Measurements from ENCODE around the gene INF2. TPM values are rescaled to one million over a fixed set of nuclear protein-coding genes. Genes with fewer than 3 reads are reported as not detected.
"Not testable (repeated sequence)": the region's sequence is repeated elsewhere in the genome, so short reads cannot be mapped to it uniquely, and the experiment has no call there.

INF2 gene
- total RNA-seq, 1 donor from 2014 or later: 113 TPM

DNA sequence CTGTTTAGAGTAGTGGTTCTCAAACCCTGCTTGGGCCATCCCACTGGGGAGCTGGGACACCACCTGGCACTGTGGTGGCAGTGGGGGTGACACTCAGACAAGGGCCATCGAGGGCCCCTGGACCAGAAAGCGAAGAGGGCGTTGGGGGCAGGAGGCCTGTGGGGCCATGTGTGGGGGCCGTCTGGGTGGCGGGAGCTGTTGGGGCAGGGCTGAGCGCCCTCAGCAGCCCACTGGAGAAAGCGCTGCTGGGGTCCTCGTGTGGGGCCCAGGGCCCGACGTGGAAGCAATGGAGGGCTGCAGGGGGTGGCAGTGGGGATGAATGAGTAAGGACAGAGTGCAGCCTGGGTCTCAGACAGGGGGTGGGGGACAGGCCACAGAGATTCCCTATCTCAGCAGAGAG, 28.7 kb downstream of the INF2 start:
- no peak for DNase-seq (ENCODE audit: low read depth)

DNA sequence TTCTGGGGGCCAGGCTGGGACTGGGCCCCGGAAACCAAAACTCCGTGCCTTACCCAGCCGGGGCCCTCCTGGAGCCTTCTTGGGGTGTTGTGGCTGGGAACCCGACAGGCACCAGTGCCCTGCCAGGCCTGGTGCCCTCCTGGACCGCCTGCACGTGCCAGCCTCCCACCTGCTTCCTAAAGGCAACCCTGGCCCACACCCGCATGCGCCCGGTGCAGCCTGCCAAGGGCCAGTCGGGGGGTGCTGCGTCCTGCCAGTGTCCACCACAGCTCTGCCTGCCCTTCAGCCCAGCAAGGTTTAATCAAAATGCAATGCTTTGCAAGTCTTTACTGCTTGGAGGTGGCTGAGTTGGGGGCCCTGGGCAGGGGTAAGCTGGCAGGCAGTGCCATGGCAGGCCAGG, 29.5 kb downstream of the INF2 start:
- no peak for DNase-seq (ENCODE audit: low read depth)

DNA sequence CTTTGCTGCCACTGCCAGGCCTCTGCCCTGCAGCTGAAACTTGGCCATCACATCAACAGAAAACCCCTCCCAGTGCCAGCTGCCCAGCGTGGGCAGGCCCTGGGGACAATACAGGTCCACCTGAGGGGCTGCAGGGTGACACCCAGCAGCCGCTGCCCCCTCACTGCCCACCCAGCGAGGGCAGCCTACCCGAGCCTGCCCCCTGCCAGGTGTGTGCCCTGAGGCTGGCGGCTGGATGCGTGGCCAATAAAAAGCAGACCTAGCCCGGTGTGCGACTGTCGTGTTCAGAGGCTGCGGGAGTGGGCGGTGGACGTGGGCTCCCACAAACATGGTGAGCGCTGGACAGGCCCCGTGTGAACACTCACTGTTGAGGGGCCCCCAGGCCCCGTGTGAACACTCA, 29.9 kb downstream of the INF2 start:
- DNase-seq (ENCODE audit: low read depth): no peak

DNA sequence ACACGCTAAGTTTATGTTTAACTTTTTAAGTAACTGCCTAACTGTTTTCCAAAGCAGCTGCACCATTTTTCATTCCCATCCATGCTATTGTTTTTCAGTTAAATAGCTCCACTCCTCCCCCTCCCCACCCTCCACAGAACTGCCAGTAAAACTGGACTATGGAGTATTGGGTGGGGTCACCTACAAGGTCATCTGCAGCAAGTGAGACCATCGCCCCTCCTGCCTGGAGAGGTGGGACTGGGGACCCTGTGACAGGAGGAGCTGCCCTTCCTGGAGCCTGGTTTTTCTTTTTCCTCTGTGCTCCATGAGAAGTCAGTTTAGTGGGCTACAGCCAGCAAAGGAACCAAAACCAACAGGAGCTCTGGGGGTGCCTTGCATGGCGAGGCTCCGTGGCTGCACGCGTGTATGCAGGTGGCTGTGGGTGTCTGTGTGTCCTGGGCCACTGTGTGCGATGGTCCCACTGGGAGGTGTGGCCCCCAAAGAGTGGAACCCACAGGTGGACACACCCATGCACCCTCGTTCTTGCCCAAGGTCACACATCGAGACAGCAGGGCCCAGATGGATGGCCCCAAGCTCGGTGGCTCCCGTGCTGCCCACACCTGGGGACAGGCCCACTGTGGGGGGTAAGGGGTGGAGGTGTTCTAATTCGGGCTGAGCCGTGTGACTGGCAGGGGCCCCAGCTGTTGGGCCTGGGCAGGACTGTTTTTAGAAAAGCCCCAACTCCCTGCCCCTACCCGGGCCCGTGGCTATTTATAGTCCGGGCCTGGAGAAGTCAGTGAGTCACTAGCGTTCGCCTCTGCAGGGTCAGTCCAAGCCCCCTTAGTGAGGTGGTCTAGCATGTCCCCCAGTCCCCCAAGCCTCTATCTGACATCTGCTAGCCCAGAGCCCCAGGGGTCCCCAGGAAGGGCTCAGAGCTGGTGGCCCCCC, 32.4 kb downstream of the INF2 start:
- peak; percentile 92 for DNase-seq (ENCODE audit: low read depth)

DNA sequence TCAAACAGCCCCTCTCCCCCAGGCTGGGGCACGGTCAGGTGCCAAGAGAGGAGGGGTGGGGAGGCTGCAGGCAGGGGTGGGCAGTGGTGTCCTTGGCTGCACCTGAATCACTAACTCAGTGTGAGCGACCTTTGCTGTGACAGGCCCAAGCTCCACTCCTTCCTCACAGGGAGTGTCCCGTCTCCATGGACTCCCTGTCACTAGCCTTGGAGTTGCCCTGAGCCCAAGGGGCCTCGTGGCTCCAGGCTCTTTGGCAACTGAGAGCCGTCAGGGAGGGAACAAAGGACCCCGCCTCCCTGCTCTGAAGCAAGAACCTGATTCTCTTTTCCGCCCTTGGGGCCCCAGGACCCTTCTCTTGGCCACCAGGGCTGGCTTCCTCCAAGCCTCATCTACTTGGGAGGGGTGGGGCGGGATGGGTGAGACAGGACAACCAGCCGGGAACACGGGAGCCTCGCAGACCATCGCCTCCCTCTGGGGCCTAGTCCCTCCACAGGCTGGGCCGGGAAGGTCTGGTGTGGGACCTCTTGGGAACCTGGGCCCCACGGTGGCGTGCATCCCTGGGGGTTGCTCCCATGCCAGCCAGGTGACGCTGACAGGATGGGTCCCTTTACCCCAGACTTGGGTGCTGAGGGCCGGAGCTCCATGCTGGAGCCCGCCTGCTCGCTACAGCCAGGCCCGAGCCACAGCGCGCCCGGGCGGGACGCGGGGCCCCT, 33.7 kb downstream of the INF2 start:
- DNase-seq (ENCODE audit: low read depth): no peak

DNA sequence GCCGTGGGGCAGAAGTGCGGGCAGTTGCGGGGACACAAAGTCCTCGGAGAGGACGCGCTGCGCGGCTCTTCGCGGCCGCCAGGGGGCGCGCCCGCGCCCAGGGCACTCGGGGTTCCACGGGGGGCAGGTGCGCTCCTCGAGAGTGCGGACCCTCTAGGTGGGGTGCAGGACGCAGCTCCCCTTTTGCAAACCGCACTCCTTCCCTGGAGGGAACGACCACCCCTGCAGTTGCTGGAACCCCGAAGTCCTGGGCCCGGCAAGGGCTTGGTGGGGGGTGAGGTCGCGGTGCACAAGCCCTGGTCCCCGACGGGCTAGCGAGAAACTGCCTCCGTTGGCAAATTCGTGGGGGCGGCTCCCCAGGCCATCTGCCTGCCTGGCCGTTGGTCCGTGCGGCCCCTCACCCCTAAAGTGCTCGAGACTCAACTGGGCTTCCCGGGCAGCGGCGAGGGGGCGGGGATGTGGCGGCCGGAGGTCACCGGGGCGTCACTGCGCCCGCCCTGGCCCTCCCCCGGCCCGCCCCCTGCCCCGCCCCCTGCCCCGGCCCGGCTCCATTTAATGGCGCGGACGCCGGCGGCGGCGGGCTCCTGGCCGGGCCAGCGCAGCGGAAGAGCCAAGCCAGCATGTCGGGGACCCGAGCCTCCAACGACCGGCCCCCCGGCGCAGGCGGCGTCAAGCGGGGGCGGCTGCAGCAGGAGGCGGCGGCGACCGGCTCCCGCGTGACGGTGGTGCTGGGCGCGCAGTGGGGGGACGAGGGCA, 34.4 kb downstream of the INF2 start, which contains the start of gene ADSS1:
Gene ADSS1 (plus strand): TSS at position 579 of the 756 bp plus-strand sequence. CDS start 42 bp downstream, at position 621.
- DNase-seq (ENCODE audit: low read depth): peak; percentile 63

DNA sequence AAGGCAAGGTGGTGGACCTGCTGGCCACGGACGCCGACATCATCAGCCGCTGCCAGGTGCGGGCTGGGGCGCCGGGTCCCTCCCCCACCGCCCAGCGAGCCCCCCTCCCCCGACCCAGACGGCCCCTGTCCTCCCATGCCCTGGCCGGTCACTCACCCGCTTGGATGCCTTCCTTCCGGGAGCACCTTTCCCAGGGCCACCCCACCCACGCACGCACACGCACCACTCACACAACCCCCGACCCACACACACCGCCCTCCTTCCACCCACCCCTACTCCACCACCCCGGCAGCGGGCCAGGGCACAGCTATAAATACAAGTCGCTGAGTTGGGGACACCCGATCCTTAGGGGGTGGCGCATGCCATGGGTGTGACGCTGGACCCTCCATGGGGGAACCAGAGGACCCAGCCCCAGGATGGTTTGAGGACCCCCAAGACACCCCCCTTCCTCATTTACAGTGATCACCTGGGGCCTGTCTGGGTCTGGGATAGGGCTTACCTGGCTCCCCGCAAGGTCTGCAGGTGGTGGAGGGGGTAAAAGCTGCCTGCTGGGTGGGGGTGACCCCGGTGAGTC, 35.1 kb downstream of the INF2 start:
- peak; percentile 62 for DNase-seq (ENCODE audit: low read depth)

DNA sequence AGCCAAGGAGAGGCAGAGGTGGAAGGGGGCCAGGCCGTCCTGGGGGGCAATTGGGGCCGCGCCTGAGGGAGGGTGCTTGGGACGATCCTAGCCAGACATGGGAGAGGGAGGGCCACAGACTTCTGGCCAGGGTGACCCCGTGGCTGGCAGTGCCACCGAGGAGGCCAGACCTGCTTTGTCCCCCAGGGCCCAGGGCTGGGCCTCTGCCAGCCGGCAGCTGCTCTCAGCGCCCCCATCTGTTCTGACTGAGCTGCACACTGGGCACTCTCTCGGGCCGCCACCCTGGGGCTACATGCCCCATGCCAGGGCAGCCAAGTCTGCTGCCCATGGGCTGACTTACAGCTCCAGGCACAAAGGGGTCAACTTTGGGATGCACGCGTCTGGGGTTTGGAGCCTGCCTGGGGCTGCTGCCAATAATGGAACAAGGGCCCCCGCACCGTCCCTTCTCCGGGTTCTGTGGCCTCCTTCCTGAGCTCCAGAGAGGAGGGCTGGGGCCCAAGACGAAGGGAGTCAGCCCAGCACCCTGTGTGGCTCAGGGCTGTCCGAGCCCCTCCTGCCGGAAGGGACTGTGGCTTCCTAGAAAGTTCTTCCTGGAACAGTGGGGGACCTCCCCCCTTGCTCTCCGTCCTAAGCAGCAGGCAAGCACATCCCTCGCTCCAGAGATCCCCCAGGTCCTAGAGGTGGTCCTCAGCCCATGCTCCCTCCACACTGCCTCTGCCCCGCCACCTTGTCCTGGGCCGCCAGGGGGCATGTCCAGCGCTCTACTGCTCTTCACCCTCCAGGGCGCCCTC, 35.8 kb downstream of the INF2 start:
- DNase-seq (ENCODE audit: low read depth): peak; percentile 74

DNA sequence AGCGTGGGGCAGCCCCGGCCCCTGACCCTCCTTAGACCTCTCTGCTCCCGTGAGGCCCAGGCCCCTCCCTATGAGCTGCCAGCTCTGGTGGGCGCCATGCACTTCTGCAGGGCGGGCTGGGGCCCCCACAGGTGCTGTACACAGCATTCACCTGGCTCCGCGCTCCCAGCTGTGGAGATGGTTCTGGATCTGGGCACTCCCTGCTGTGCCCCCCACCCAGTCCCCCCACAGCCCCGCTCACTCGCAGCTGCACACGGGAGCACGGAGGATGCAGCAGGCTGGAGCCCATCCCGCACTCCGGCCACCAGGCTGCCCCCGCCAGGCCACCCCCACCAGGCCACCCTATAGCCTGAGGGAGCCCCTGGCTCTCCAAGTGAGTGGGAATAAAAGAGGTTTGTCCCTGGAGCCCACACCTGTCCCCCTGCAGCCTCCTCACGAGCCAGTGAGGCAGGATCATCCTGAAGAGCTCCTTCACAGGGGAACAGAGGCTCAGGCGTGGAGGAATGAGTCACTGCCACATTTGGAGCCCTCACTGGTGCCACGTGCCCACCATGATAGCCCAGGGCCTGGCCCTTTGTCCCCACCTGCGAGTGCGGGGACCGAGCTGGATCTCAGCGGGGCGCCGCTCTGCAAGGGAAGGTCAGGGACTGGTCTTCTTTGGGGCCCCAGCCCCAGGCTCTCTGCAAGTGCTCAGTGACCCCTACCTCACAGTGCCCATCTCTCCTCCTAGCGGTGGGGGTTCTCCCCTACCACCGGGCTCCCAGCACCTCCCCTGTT, 36.5 kb downstream of the INF2 start:
- DNase-seq (ENCODE audit: low read depth): no peak

DNA sequence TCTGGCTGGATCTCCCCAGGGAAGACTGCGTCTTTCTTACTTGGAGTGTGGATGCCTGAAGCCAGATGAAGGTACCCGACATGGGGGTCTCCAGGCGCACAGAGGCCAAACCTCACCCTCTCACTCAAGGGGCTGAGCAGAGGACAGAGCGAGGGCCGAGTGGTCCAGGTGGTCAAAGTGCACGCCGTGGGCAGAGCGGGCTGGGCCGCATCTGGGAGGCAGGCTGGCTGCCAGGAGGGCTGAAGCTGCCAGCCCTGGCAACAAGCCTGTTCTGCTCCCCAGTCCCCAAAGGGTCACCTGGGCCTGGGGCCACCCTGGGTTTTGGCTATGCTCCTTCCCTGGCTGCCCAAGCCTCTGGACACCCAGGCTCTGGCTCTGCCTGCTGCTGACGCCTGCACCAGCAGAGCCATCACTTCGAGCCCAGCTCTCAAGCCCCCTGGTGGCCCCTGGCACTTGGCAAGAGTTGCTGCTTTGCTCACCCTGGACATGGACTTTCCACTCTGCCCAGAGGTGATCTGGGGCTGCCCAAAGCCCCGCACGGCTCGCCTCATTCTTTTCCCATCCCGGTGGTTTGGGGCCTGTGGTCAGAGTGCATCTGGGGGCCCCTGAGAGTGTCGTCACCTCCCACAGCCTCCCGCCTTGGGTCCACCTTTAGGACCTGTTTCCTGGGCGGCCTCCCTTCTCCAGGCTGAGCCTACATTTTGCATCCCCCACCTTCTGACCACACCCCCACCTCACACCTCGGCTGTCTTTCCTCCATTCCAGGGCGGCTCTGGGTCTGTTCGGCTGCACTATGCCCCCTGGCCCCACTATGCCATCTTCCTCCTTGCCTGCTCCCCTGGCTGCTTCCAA, 37.4 kb downstream of the INF2 start:
- no peak for DNase-seq (ENCODE audit: low read depth)

DNA sequence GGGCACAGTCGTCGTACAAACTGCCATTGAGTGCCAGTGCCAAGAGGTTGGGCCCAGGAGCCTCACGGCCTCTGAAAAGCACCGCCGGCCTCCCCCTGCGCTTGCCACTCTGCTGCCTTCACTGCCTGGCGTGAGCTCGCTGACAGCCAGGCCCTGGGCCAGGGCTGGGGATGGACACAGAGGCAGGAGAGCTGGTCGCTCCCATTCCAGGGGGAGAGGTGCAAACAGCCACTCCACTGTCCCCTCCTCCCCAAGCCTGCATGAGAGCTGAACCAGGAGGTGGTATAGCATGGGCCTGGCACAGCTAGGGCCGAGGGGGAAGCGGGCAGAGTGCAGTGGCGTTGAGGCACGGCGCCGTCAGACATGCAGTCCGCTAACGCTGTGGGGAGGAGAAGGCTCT, 39.2 kb downstream of the INF2 start:
- DNase-seq (ENCODE audit: low read depth): no peak

DNA sequence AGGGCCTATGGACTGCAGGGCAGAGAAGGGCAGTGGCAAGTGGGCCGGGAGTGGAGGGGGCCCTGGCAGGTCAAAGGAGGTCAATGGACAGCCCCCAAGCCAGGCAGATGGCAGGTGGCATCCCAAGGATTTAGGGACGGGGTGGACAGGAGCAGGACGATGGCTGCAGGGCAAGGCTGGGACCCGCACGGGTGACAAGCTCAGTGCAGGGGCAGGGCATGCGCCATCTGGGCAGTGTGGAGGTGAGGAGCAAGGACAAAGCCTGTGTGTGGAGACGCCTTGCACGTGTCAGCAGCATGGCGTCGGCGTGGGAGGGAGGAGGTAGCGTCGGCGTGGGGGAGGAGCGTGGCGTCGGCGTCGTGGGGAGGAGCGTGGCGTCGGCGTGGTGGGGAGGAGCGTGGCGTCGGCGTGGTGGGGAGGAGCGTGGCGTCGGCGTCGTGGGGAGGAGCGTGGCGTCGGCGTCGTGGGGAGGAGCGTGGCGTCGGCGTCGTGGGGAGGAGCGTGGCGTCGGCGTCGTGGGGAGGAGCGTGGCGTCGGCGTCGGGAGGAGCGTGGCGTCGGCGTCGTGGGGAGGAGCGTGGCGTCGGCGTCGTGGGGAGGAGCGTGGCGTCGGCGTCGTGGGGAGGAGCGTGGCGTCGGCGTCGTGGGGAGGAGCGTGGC, 39.9 kb downstream of the INF2 start:
- DNase-seq (ENCODE audit: low read depth): not testable (repeated sequence)

DNA sequence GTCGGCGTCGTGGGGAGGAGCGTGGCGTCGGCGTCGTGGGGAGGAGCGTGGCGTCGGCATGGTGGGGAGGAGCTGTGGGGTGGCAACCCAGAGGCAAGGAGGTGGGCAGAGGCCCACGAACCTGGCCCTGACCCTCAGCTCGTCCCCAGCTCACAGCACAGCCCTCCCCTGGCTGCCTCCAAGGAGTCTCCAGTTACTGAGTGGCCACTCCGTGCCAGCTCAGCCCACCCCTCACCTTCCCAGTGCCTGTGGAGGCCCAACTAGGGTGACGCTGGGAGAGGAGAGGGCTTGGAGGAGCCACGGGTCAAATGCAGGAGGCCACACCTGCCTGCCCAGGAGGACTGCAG, 40.4 kb downstream of the INF2 start:
- no peak for DNase-seq (ENCODE audit: low read depth)

DNA sequence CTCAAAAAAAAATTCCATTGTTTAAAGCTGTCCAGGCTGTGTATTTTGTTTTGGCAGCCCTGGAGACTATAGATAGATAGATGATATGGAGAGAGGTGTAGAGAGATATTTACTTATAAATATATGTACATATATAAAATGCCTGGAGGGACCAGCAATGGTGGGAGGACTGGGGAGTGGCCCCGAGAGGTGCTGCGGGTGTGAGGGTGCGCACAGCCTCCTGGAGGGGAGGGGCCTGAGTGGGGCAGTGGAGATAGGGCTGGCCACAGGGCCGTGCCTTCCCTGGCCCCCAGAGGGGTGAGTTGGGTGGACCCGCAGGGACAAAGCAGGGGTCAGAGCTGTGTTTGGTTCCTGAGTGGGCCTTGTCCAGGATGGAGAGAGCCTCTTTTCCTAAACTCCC, 41.1 kb downstream of the INF2 start:
- no peak for DNase-seq (ENCODE audit: low read depth)

DNA sequence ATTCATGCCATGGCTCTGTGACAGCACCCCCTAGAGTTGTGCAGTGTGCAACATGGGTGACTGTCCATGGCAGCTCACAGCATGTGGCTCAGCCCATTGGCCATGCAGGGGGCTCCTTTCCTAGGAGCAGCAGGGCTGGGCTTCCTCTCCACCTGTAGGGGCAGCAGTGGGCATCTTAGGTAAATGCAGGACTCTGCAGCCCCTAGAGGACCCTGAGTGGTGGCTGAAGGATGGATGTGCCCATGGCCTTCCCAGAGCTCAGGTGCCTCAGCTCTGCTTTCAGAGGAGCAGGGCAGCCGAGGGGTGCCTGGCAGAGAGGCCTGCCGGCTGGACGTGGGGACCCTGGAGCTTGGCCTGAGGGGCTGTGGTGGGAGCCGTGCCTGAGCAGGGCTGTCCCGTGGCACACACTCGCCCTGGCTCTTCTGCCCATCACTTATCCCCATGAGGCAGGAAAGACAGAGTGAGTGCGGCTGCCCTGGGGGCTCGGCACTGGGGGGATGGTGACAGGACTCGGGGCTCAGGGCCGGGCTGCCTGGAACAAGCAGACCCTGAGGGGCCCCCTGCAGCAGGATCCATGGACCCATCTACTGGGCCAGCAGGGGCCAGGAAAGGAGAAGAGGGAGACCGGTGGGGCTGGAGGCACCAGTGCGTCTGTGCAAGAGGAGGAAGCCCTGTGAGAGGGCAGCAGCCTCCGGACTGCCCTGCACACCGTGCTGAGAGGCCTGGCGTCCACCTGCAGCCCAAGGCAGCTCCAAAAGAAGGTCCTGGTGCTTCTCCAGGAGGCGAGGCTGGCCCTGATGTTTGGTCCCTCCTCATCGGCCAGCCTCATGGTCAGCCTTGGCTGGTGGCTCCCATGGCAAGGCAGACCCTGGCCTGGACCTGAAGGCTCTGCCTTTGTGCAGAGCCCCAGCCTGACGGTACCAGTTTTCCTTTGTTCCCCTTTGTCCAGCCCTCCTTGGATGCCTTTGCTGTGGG, 42.2 kb downstream of the INF2 start:
- DNase-seq (ENCODE audit: low read depth): no peak

DNA sequence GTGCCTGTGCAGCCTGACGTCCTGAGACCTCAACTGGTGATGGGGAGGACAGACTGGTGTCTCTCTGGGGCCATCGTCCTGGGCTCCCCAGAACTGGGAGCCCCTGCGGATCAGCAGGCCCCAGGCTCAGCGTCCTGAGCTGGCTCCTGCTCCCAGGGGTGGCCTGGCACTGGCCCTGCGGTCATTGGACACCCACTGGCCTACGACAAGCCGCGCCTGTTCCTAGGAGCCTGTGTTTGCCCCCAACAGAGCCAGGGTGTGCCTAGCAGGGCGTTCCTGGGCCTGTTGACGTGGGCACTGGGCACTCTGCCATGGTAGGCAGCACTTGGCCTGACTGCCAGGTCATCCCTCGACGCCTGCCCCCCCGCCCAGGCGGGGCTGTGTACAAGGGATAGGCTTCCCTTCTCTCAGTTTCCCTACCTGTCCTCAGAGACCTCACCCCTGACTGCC, 43.0 kb downstream of the INF2 start:
- DNase-seq (ENCODE audit: low read depth): no peak

Measured in myocyte (in vitro differentiated cells).